Measurements from ENCODE around the gene USP30. TPM values are rescaled to one million over a fixed set of nuclear protein-coding genes. Genes with fewer than 3 reads are reported as not detected.

The USP30 gene
- total RNA-seq, 1 experiment from 2014 or later, result 6.9 TPM

DNA sequence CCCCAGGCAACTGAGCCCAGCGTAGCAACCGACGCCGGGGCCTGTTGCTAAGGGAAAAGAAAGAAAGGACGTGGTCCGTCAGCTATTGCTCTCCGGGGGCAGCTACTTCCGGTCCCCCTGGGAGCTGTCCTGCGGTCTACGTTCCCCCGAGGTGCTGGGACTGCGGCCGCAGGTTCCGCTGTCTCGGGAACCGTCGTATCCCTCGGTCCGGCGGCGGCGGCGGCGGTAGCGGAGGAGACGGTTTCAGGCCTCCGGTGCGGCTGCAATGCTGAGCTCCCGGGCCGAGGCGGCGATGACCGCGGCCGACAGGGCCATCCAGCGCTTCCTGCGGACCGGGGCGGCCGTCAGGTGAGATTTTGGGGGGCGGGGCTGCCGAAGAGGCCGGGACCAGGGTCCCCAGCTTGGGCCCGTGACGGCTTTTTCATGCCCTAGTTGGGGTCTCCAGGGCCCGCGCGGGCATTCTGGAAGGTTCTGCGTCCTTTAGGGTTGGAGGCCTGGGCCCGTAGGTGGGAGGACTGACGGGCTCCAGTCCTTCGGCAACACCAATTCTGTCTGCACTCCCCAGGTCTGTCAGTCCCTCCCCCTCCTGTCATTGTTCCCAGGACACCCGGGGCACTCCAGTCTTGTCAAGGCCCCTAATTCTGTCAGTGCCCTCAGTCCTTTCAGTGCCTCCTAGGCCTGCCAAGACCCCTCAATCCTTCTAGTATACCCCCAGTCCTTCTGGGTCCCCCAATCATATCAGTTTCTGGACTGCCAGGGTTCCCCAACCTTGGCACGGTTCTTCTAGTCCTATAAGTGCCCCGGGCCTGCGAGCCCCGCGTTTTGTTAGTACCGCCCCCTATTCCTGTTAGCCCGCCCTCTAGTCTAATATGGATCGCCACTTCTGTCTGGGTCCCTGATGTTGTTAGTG, at the start of gene USP30 (continued):
- TF ChIP-seq SMAD3 (CRISPR knock-in tag; IDR thresholded peaks at IDR 0.05; ENCODE audit: borderline replicate concordance) (no peak), JUN (CRISPR knock-in tag; IDR thresholded peaks at IDR 0.05) (no peak), CREB1 (CRISPR knock-in tag; IDR thresholded peaks at IDR 0.05) (no peak), ETV6 (CRISPR knock-in tag; IDR thresholded peaks at IDR 0.05) (peak; percentile 77; the same call in 1 of the 2 replicates)

DNA sequence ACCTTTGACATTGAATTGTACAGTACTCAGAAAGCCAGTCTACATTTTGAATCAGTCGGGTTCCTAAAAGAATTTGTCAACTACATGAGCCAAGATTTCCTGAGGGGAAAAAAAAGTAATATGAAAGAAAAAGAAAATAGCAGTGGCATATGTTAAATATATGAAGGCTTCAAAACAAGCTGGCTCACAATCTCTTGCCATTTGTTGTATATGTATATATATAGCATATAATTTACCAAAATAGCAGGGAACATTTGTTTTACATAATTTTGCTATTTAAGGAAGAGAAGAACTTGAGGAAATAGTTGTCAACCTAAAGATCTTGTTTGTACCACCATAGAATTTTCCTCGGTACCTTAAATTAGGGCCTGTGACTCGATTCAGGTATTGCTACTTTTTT, 48.4 kb upstream of the USP30 start:
- H3K4me1 Mint-ChIP-seq, result no peaks in the 10 kb centered on the region
- no peak for TF ChIP-seq MXD4 (CRISPR knock-in tag; IDR thresholded peaks at IDR 0.05; ENCODE audit: borderline replicate concordance)
- TF ChIP-seq ATF1 (CRISPR knock-in tag; IDR thresholded peaks at IDR 0.05), result no peak
- no peak for TF ChIP-seq TCF7 (CRISPR knock-in tag; IDR thresholded peaks at IDR 0.05; ENCODE audit: low read depth)
- TF ChIP-seq NFE2L1 (CRISPR knock-in tag; IDR thresholded peaks at IDR 0.05), result no peak
- TF ChIP-seq GRHL2 (CRISPR knock-in tag; IDR thresholded peaks at IDR 0.05; ENCODE audit: insufficient replicate concordance, severe bottlenecking), result no peak
- TF ChIP-seq, protein P1, sequence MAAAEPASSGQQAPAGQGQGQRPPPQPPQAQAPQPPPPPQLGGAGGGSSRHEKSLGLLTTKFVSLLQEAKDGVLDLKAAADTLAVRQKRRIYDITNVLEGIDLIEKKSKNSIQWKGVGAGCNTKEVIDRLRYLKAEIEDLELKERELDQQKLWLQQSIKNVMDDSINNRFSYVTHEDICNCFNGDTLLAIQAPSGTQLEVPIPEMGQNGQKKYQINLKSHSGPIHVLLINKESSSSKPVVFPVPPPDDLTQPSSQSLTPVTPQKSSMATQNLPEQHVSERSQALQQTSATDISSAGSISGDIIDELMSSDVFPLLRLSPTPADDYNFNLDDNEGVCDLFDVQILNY (CRISPR knock-in tag; IDR thresholded peaks at IDR 0.05), result no peak
- TF ChIP-seq, protein P2, sequence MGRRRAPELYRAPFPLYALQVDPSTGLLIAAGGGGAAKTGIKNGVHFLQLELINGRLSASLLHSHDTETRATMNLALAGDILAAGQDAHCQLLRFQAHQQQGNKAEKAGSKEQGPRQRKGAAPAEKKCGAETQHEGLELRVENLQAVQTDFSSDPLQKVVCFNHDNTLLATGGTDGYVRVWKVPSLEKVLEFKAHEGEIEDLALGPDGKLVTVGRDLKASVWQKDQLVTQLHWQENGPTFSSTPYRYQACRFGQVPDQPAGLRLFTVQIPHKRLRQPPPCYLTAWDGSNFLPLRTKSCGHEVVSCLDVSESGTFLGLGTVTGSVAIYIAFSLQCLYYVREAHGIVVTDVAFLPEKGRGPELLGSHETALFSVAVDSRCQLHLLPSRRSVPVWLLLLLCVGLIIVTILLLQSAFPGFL (CRISPR knock-in tag; IDR thresholded peaks at IDR 0.05; ENCODE audit: borderline replicate concordance), result no peak
- no peak for TF ChIP-seq ZNF416 (CRISPR knock-in tag; IDR thresholded peaks at IDR 0.05)
- TF ChIP-seq CREM (CRISPR knock-in tag; IDR thresholded peaks at IDR 0.05), result no peak
- TF ChIP-seq ZNF396 (CRISPR knock-in tag; IDR thresholded peaks at IDR 0.05; ENCODE audit: borderline replicate concordance), result no peak
- TF ChIP-seq SMAD4 (CRISPR knock-in tag; IDR thresholded peaks at IDR 0.05), result no peak
- no peak for TF ChIP-seq CREB1 (CRISPR knock-in tag; IDR thresholded peaks at IDR 0.05)
- TF ChIP-seq, protein P3, sequence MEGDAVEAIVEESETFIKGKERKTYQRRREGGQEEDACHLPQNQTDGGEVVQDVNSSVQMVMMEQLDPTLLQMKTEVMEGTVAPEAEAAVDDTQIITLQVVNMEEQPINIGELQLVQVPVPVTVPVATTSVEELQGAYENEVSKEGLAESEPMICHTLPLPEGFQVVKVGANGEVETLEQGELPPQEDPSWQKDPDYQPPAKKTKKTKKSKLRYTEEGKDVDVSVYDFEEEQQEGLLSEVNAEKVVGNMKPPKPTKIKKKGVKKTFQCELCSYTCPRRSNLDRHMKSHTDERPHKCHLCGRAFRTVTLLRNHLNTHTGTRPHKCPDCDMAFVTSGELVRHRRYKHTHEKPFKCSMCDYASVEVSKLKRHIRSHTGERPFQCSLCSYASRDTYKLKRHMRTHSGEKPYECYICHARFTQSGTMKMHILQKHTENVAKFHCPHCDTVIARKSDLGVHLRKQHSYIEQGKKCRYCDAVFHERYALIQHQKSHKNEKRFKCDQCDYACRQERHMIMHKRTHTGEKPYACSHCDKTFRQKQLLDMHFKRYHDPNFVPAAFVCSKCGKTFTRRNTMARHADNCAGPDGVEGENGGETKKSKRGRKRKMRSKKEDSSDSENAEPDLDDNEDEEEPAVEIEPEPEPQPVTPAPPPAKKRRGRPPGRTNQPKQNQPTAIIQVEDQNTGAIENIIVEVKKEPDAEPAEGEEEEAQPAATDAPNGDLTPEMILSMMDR (IDR thresholded peaks at IDR 0.05), result no peak
- POLR2A ChIA-PET, result no interaction called here
- no peaks in the 10 kb centered on the region for H3K36me3 Mint-ChIP-seq
- CTCF ChIA-PET, result interaction anchor here (1.2 kb wide), 1 partner anchor 53 kb away, joined by 5 read pairs; no protein-coding TSS in a partner anchor
- H3K27me3 Mint-ChIP-seq (ENCODE audit: low read depth), result peaks cover 4% of the 10 kb centered on the region; the same call in 1 of the 2 replicates
- ATAC-seq, result no peak
- no peaks in the 10 kb centered on the region for H3K9me3 Mint-ChIP-seq
- no peak overlapping the region for H3K27ac Mint-ChIP-seq
- DNase-seq (ENCODE audit: low spot score), result no peak
- H3K4me3 Mint-ChIP-seq, result no peak overlapping the region

DNA sequence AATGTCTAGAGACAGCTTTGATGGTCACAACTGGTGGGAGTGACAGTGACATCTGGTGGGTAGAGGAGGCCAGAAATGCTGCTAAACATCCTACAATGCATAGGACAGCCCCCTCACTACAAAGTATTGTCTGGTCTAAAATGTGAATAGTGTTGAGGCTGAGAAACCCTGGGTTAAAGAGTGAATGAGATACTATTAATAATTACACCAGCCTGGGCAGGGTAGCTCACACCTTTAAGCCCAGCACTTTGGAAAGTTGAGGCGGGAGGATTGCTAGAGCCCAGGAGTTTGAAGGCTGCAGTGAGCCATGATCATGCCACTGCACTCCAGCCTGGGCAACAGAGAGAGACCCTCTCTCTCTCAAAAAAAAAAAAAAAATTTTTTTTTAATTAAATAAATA, 42.6 kb upstream of the USP30 start:
- Mint-ChIP-seq H3K4me3 (no peak overlapping the region), H3K27ac (no peak overlapping the region), H3K27me3 (ENCODE audit: low read depth) (peaks cover 4% of the 10 kb centered on the region; the same call in 1 of the 2 replicates), H3K4me1 (peaks cover 4% of the 10 kb centered on the region; the same call in 1 of the 2 replicates), H3K9me3 (no peaks in the 10 kb centered on the region), H3K36me3 (no peaks in the 10 kb centered on the region)
- ATAC-seq (no peak), DNase-seq (ENCODE audit: low spot score) (no peak)
- CTCF ChIA-PET, result interaction anchor here (0.9 kb wide), 1 partner anchor 127 kb away, joined by 4 read pairs; no protein-coding TSS in a partner anchor
- POLR2A ChIA-PET, result no interaction called here
- TF ChIP-seq GABPB1 (CRISPR knock-in tag; IDR thresholded peaks at IDR 0.05), result no peak

Data from WTC11 (cell line).